ENCODE measurements around the gene FREY1. TPM values are rescaled to one million over a fixed set of nuclear protein-coding genes. Genes with fewer than 3 reads are reported as not detected.

Gene FREY1
- total and polyA plus RNA-seq, 9 of the 15 experiments (the other 6 are each of a cell fraction or from before 2014, with no cell fraction given), result 0.25 to 1.5 (median 1.1) TPM; not detected in 5

DNA sequence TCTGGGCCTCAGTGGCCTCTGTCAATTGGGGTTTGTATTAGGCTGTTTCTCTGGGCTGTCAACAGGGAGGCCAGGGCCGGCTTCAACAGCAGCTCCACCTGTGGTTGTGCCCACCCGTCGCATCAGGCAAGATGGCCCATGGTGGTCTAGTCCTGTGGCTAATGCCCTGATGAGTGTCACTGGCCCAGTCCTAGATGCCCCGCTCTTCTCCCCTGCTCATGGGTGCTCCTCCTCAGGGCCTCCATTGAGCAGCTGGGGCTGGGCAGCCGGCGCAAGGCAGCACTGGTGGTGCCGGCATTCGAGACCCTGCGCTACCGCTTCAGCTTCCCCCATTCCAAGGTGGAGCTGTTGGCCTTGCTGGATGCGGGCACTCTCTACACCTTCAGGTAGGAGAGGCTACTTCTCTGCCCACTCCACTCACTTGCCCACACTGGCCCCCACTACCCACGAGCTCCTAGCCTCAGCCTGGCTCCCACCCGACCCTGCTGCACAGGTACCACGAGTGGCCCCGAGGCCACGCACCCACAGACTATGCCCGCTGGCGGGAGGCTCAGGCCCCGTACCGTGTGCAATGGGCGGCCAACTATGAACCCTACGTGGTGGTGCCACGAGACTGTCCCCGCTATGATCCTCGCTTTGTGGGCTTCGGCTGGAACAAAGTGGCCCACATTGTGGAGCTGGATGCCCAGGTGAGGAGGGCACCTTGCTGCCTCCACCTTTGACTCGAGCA, 20.8 kb upstream of the FREY1 start (continued):
- TF ChIP-seq HDAC6 (IDR thresholded peaks at IDR 0.05; ENCODE audit: low read depth, low read length) (no peak), ZC3H4 (CRISPR knock-in tag; IDR thresholded peaks at IDR 0.05; ENCODE audit: borderline replicate concordance) (no peak), TCF7 (IDR thresholded peaks at IDR 0.05; ENCODE audit: borderline replicate concordance) (no peak), ZNF212 (CRISPR knock-in tag; IDR thresholded peaks at IDR 0.05) (no peak), POLR2G (IDR thresholded peaks at IDR 0.05; ENCODE audit: low read depth, low read length) (peak; percentile 61; the same call in 1 of the 2 replicates)

DNA sequence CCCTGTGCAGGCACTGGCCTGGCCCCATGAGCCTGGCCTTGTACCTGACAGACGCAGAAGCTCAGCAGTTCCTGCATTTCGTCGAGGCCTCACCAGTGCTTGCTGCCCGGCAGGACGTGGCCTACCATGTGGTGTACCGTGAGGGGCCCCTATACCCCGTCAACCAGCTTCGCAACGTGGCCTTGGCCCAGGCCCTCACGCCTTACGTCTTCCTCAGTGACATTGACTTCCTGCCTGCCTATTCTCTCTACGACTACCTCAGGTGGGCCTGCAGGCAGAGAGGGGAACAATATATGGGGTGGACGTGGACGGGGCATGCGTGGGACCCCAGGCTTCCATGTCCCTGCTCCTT, 20.2 kb upstream of the FREY1 start:
- Histone ChIP-seq H3K27me3 (ENCODE audit: control insufficient read depth in 2 of 2, insufficient read depth in 2 of 2, low read length in 2 of 2) (no peaks in the 10 kb centered on the region), H3K4me3 (no peak overlapping the region), H3K9ac (ENCODE audit: insufficient read depth in 1 of 2, low read depth in 2 of 2, low read length in 2 of 2) (peak overlapping the region in 1 of 2 experiments; percentile 71; a peak in 2 of 4 replicates), H2AFZ (ENCODE audit: low read depth, low read length) (no peak overlapping the region), H3K79me2 (ENCODE audit: control insufficient read depth, insufficient read depth, low read length) (peaks cover 4% of the 10 kb centered on the region; the same call in 2 of the 3 replicates), H3K36me3 (ENCODE audit: control insufficient read depth, insufficient read depth, low read length) (peaks cover 13% of the 10 kb centered on the region; the same call in 1 of the 3 replicates), H3K9me3 (replicated peaks; ENCODE audit: control insufficient read depth, insufficient read depth, low read depth, low read length) (no peaks in the 10 kb centered on the region), H3K9me1 (ENCODE audit: control insufficient read depth, insufficient read depth, low read length) (no peaks in the 10 kb centered on the region), H3K27ac (ENCODE audit: extremely low read depth, low read depth, low read length) (no peak overlapping the region), H3K4me1 (replicated peaks in 1 of 2; ENCODE audit: control insufficient read depth in 2 of 2, insufficient read depth in 2 of 2, low read length in 2 of 2) (peaks cover 10 to 62% of the 10 kb centered on the region in 2 experiments; a peak in 4 of 5 replicates), H4K20me1 (replicated peaks; ENCODE audit: control insufficient read depth, insufficient read depth, low read length) (no peaks in the 10 kb centered on the region; the same call in none of the 2 replicates), H3K4me2 (ENCODE audit: insufficient read depth, low read length) (no peak overlapping the region)
- DNase-seq (ENCODE audit: extremely low read depth in 1 of 4, low spot score in 3 of 4) (no peak), FAIRE-seq (no peak), ATAC-seq (no peak)
- intact Hi-C loops (cut with micrococcal nuclease), result no loop called here
- 75% methylated on average over 15 of the region's 15 CpGs for WGBS (ENCODE audit: insufficient coverage, low coverage, missing lambda C conversion rate)
- BruUV-seq (replicated peaks), result no TSS peak
- ChIA-PET POLR2A (interaction anchor here (0.7 to 1.8 kb wide), 6 partner anchors 9 to 316 kb away, joined by 3 to 6 read pairs (median 4); no protein-coding TSS in a partner anchor), CTCF (ENCODE audit: low intra/inter-chr PET ratio) (no interaction called here)
- in situ Hi-C loops (cut with MboI), result no loop called here
- TF ChIP-seq, protein P1, sequence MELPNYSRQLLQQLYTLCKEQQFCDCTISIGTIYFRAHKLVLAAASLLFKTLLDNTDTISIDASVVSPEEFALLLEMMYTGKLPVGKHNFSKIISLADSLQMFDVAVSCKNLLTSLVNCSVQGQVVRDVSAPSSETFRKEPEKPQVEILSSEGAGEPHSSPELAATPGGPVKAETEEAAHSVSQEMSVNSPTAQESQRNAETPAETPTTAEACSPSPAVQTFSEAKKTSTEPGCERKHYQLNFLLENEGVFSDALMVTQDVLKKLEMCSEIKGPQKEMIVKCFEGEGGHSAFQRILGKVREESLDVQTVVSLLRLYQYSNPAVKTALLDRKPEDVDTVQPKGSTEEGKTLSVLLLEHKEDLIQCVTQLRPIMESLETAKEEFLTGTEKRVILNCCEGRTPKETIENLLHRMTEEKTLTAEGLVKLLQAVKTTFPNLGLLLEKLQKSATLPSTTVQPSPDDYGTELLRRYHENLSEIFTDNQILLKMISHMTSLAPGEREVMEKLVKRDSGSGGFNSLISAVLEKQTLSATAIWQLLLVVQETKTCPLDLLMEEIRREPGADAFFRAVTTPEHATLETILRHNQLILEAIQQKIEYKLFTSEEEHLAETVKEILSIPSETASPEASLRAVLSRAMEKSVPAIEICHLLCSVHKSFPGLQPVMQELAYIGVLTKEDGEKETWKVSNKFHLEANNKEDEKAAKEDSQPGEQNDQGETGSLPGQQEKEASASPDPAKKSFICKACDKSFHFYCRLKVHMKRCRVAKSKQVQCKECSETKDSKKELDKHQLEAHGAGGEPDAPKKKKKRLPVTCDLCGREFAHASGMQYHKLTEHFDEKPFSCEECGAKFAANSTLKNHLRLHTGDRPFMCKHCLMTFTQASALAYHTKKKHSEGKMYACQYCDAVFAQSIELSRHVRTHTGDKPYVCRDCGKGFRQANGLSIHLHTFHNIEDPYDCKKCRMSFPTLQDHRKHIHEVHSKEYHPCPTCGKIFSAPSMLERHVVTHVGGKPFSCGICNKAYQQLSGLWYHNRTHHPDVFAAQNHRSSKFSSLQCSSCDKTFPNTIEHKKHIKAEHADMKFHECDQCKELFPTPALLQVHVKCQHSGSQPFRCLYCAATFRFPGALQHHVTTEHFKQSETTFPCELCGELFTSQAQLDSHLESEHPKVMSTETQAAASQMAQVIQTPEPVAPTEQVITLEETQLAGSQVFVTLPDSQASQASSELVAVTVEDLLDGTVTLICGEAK (IDR thresholded peaks at IDR 0.05), result no peak
- TF ChIP-seq, protein P1 (CRISPR knock-in tag; IDR thresholded peaks at IDR 0.05), result no peak
- TF ChIP-seq ARNT (IDR thresholded peaks at IDR 0.05) (no peak), TAF7 (tag; IDR thresholded peaks at IDR 0.05) (no peak), TEAD1 (CRISPR knock-in tag; IDR thresholded peaks at IDR 0.05) (no peak)
- TF ChIP-seq, protein P2, sequence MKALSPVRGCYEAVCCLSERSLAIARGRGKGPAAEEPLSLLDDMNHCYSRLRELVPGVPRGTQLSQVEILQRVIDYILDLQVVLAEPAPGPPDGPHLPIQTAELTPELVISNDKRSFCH (CRISPR knock-in tag; IDR thresholded peaks at IDR 0.05), result no peak
- TF ChIP-seq, protein P2 (tag; IDR thresholded peaks at IDR 0.05), result no peak

All from K562 (cell line).